Testis (tissue), 2 donors: Measurements from ENCODE around the gene PCBP4.

Source experiments
- CTCF ChIP-seq, 3 experiments: fragments of 450-650 bp in 2 of 3; fragments of 200-600 bp in 1 of 3; sonication (generic) in 1 of 3; IDR thresholded peaks; one replicate each; pipeline ENCODE4 v1.5.1; 2016 to 2019; ENCODE audit warnings: antibody characterized with exemption in 3 of 3, mild to moderate bottlenecking in 2 of 3, moderate library complexity in 1 of 3
- POLR2A ChIP-seq: fragments of 450-650 bp; IDR thresholded peaks from one replicate; pipeline ENCODE4 v1.6.1; 2017; ENCODE audit warnings: antibody characterized with exemption, mild to moderate bottlenecking, moderate library complexity

- TF ChIP-seq CTCF (IDR thresholded peaks at IDR 0.05) = no peak
- no peak for TF ChIP-seq POLR2A
Observed at GRCh38 chr3:51935886-51936755, 31.1 kb downstream of the PCBP4 start.
